Measurements from ENCODE around the gene MPG.

GRCh38 chr16:83060-83603, 5.1 kb downstream of the MPG start:
- TF ChIP-seq CTCF (conservative IDR thresholded peaks at IDR 0.05; ENCODE audit: low read depth in 2 of 2) = no peak
- no peak for TF ChIP-seq REST (IDR thresholded peaks at IDR 0.05; ENCODE audit: unreplicated experiment)
- no peak; the same call in none of the 2 replicates for TF ChIP-seq POLR2AphosphoS5 (IDR thresholded peaks at IDR 0.05; ENCODE audit: low read depth)
- no peak for TF ChIP-seq EZH2phosphoT487 (IDR thresholded peaks at IDR 0.05; ENCODE audit: unreplicated experiment)
- TF ChIP-seq EZH2 (IDR thresholded peaks at IDR 0.05; ENCODE audit: low read depth, unreplicated experiment) = no peak
- no peak for TF ChIP-seq CREB1 (CRISPR knock-in tag; IDR thresholded peaks at IDR 0.05; ENCODE audit: low read depth)
- TF ChIP-seq JUNB (IDR thresholded peaks at IDR 0.05; ENCODE audit: unreplicated experiment) = no peak
- no peak for TF ChIP-seq ETS1 (IDR thresholded peaks at IDR 0.05)
- no peak for TF ChIP-seq STAT1 (IDR thresholded peaks at IDR 0.05; ENCODE audit: unreplicated experiment)
- TF ChIP-seq ZNF462 (CRISPR knock-in tag; IDR thresholded peaks at IDR 0.05) = no peak
- no peak for TF ChIP-seq ZNF331 (CRISPR knock-in tag; IDR thresholded peaks at IDR 0.05; ENCODE audit: low read depth)
- no peak for TF ChIP-seq ZNF114 (CRISPR knock-in tag; IDR thresholded peaks at IDR 0.05)

All from GM23338 (cell line).